Measurements from ENCODE around the gene TMEM86B.

DNA sequence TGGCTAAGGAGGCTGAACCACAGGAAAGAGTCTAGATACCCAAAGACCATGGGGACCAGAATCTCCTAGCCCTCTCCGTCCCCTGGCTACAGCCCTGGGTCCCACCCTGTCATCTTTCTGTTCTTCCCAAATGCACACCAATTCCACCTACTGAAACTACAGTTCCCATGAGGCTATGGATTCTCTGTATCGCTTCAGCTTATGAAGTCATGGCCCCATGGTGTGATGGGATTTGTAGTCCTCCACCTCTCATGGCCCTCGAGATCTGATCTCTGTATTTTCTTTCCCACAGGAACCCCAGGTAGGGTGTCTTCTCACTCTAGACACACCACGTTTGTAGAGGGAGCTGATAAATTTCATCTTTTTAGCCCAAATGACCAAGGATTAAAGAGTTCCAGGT is 31.0 kb downstream of the TMEM86B start:
- TF ChIP-seq, protein P1, sequence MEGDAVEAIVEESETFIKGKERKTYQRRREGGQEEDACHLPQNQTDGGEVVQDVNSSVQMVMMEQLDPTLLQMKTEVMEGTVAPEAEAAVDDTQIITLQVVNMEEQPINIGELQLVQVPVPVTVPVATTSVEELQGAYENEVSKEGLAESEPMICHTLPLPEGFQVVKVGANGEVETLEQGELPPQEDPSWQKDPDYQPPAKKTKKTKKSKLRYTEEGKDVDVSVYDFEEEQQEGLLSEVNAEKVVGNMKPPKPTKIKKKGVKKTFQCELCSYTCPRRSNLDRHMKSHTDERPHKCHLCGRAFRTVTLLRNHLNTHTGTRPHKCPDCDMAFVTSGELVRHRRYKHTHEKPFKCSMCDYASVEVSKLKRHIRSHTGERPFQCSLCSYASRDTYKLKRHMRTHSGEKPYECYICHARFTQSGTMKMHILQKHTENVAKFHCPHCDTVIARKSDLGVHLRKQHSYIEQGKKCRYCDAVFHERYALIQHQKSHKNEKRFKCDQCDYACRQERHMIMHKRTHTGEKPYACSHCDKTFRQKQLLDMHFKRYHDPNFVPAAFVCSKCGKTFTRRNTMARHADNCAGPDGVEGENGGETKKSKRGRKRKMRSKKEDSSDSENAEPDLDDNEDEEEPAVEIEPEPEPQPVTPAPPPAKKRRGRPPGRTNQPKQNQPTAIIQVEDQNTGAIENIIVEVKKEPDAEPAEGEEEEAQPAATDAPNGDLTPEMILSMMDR (IDR thresholded peaks at IDR 0.05): no peak
- TF ChIP-seq POLR2AphosphoS5 (IDR thresholded peaks at IDR 0.05; ENCODE audit: low read depth, low read length): no peak
- TF ChIP-seq, protein P2, sequence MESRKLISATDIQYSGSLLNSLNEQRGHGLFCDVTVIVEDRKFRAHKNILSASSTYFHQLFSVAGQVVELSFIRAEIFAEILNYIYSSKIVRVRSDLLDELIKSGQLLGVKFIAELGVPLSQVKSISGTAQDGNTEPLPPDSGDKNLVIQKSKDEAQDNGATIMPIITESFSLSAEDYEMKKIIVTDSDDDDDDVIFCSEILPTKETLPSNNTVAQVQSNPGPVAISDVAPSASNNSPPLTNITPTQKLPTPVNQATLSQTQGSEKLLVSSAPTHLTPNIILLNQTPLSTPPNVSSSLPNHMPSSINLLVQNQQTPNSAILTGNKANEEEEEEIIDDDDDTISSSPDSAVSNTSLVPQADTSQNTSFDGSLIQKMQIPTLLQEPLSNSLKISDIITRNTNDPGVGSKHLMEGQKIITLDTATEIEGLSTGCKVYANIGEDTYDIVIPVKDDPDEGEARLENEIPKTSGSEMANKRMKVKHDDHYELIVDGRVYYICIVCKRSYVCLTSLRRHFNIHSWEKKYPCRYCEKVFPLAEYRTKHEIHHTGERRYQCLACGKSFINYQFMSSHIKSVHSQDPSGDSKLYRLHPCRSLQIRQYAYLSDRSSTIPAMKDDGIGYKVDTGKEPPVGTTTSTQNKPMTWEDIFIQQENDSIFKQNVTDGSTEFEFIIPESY (IDR thresholded peaks at IDR 0.05; ENCODE audit: borderline replicate concordance, low read depth): no peak
- TF ChIP-seq TAF1 (IDR thresholded peaks at IDR 0.05; ENCODE audit: borderline replicate concordance, low read depth, low read length): no peak
- no peak for TF ChIP-seq GABPA (IDR thresholded peaks at IDR 0.05; ENCODE audit: low read depth)
- no peak for TF ChIP-seq EZH2phosphoT487 (IDR thresholded peaks at IDR 0.05; ENCODE audit: borderline replicate concordance, low read depth)
- TF ChIP-seq YY1 (IDR thresholded peaks at IDR 0.05; ENCODE audit: low read depth): no peak
- no peak for TF ChIP-seq SIN3A (IDR thresholded peaks at IDR 0.05; ENCODE audit: borderline replicate concordance, low read depth, low read length)
- TF ChIP-seq FOXJ3 (CRISPR knock-in tag; IDR thresholded peaks at IDR 0.05): no peak
- TF ChIP-seq, protein P3, sequence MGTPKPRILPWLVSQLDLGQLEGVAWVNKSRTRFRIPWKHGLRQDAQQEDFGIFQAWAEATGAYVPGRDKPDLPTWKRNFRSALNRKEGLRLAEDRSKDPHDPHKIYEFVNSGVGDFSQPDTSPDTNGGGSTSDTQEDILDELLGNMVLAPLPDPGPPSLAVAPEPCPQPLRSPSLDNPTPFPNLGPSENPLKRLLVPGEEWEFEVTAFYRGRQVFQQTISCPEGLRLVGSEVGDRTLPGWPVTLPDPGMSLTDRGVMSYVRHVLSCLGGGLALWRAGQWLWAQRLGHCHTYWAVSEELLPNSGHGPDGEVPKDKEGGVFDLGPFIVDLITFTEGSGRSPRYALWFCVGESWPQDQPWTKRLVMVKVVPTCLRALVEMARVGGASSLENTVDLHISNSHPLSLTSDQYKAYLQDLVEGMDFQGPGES (IDR thresholded peaks at IDR 0.05; ENCODE audit: low read depth, low read length): no peak
- no peak for TF ChIP-seq RCOR1 (IDR thresholded peaks at IDR 0.05; ENCODE audit: low read length)
- TF ChIP-seq JUND (IDR thresholded peaks at IDR 0.05): no peak
- no peak for TF ChIP-seq EP300 (IDR thresholded peaks at IDR 0.05; ENCODE audit: borderline replicate concordance in 1 of 2, low read depth in 1 of 2, low read length in 1 of 2)
- no peak for TF ChIP-seq RFX5 (IDR thresholded peaks at IDR 0.05; ENCODE audit: low read length)
